ENCODE measurements around the gene DBN1.

GRCh38 chr5:177448244-177448950 lies 25.0 kb downstream of the DBN1 start:
- TF ChIP-seq, protein P1, sequence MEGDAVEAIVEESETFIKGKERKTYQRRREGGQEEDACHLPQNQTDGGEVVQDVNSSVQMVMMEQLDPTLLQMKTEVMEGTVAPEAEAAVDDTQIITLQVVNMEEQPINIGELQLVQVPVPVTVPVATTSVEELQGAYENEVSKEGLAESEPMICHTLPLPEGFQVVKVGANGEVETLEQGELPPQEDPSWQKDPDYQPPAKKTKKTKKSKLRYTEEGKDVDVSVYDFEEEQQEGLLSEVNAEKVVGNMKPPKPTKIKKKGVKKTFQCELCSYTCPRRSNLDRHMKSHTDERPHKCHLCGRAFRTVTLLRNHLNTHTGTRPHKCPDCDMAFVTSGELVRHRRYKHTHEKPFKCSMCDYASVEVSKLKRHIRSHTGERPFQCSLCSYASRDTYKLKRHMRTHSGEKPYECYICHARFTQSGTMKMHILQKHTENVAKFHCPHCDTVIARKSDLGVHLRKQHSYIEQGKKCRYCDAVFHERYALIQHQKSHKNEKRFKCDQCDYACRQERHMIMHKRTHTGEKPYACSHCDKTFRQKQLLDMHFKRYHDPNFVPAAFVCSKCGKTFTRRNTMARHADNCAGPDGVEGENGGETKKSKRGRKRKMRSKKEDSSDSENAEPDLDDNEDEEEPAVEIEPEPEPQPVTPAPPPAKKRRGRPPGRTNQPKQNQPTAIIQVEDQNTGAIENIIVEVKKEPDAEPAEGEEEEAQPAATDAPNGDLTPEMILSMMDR (optimal IDR thresholded peaks at IDR 0.05 in 1 of 3, IDR thresholded peaks at IDR 0.05 in 1 of 3, conservative IDR thresholded peaks at IDR 0.05 in 1 of 3; ENCODE audit: extremely low read depth in 1 of 3, insufficient read depth in 2 of 3, low read length in 3 of 3) = no peak
- TF ChIP-seq EZH2 (IDR thresholded peaks at IDR 0.05; ENCODE audit: low read length) = no peak
